Measurements from ENCODE around the gene XG.
A peak's percentile ranks its signal among the peaks of the same experiment; 100 is the strongest.
"Not testable (repeated sequence)": the region's sequence is repeated elsewhere in the genome, so short reads cannot be mapped to it uniquely, and the experiment has no call there.

Gene XG
- 0 to 0.49 (median 0) reads per million in 9 experiments for total RNA-seq

GRCh38 chrX:2751874-2752300, at the start of gene XG:
XG (plus strand) TSS chrX:2752040; CDS start chrX:2752275, 235 bp downstream.
- ATAC-seq (replicated peaks); DNase-seq; H3K36me3 Mint-ChIP-seq (ENCODE audit: insufficient read depth); H3K27me3 Mint-ChIP-seq; H3K4me3 Mint-ChIP-seq; H3K4me1 Mint-ChIP-seq (ENCODE audit: low read depth in 2 of 2); H3K9me3 Mint-ChIP-seq: not testable (repeated sequence)
- peak within 1 kb of the TSS in 1 of 2 donors; percentile 17 for H3K27ac Mint-ChIP-seq

GRCh38 chrX:2703991-2704369, 47.9 kb upstream of the XG start:
- H3K4me1 Mint-ChIP-seq (ENCODE audit: low read depth in 2 of 2) = peaks cover 76 to 86% of the 10 kb centered on the region in 2 donors
- H3K27me3 Mint-ChIP-seq = no peaks in the 10 kb centered on the region
- H3K27ac Mint-ChIP-seq = peak overlapping the region; percentile 85 to 96
- DNase-seq (no peak), ATAC-seq (replicated peaks) (peak; percentile 18)
- peaks cover 44% of the 10 kb centered on the region for H3K36me3 Mint-ChIP-seq (ENCODE audit: insufficient read depth)
- peak overlapping the region; percentile 61 to 73 for H3K4me3 Mint-ChIP-seq
- H3K9me3 Mint-ChIP-seq = no peaks in the 10 kb centered on the region

- H3K27me3 Mint-ChIP-seq = no peaks in the 10 kb centered on the region
- peaks cover 36% of the 10 kb centered on the region for H3K36me3 Mint-ChIP-seq (ENCODE audit: insufficient read depth)
- H3K9me3 Mint-ChIP-seq = no peaks in the 10 kb centered on the region
- H3K27ac Mint-ChIP-seq = peak overlapping the region; percentile 94 to 96
- DNase-seq (no peak), ATAC-seq (replicated peaks) (no peak)
- H3K4me3 Mint-ChIP-seq = peak overlapping the region; percentile 61 to 73
- peaks cover 77 to 88% of the 10 kb centered on the region in 2 donors for H3K4me1 Mint-ChIP-seq (ENCODE audit: low read depth in 2 of 2)
Observed at GRCh38 chrX:2705046-2705832, 46.6 kb upstream of the XG start.

- peaks cover 42% of the 10 kb centered on the region for H3K36me3 Mint-ChIP-seq (ENCODE audit: insufficient read depth)
- H3K4me1 Mint-ChIP-seq (ENCODE audit: low read depth in 2 of 2) = peaks cover 63 to 83% of the 10 kb centered on the region in 2 donors
- peak overlapping the region; percentile 73 to 79 for H3K4me3 Mint-ChIP-seq
- peak; percentile 69 for ATAC-seq (replicated peaks)
- peak overlapping the region; percentile 94 to 96 for H3K27ac Mint-ChIP-seq
- peak; percentile 47 to 53 (median 50) for DNase-seq
- no peaks in the 10 kb centered on the region for H3K9me3 Mint-ChIP-seq
- no peaks in the 10 kb centered on the region for H3K27me3 Mint-ChIP-seq
Observed at GRCh38 chrX:2707334-2707760, 44.5 kb upstream of the XG start.

GRCh38 chrX:2708021-2708420, 43.8 kb upstream of the XG start:
- H3K27ac Mint-ChIP-seq = peak overlapping the region; percentile 94 to 96
- H3K36me3 Mint-ChIP-seq (ENCODE audit: insufficient read depth) = peaks cover 42% of the 10 kb centered on the region
- peak overlapping the region; percentile 73 to 79 for H3K4me3 Mint-ChIP-seq
- peaks cover 60 to 76% of the 10 kb centered on the region in 2 donors for H3K4me1 Mint-ChIP-seq (ENCODE audit: low read depth in 2 of 2)
- H3K27me3 Mint-ChIP-seq = no peaks in the 10 kb centered on the region
- H3K9me3 Mint-ChIP-seq = no peaks in the 10 kb centered on the region
- DNase-seq = no peak
- ATAC-seq (replicated peaks) = no peak

- Mint-ChIP-seq H3K9me3 (no peaks in the 10 kb centered on the region), H3K27me3 (no peaks in the 10 kb centered on the region), H3K27ac (peak overlapping the region; percentile 94 to 96), H3K4me1 (ENCODE audit: low read depth in 2 of 2) (peaks cover 58 to 70% of the 10 kb centered on the region in 2 donors), H3K4me3 (peak overlapping the region; percentile 73 to 79), H3K36me3 (ENCODE audit: insufficient read depth) (peaks cover 44% of the 10 kb centered on the region)
- ATAC-seq (replicated peaks) = no peak
- DNase-seq = no peak
Observed at GRCh38 chrX:2708592-2709188, 43.1 kb upstream of the XG start.

- Mint-ChIP-seq H3K27ac (peak overlapping the region; percentile 92 to 94), H3K4me1 (ENCODE audit: low read depth in 2 of 2) (peaks cover 52 to 66% of the 10 kb centered on the region in 2 donors), H3K4me3 (peak overlapping the region; percentile 79 to 80), H3K36me3 (ENCODE audit: insufficient read depth) (peaks cover 40% of the 10 kb centered on the region), H3K27me3 (no peaks in the 10 kb centered on the region), H3K9me3 (no peaks in the 10 kb centered on the region)
- DNase-seq (no peak), ATAC-seq (replicated peaks) (no peak)
Observed at GRCh38 chrX:2709556-2709955, 42.3 kb upstream of the XG start.

- H3K4me1 Mint-ChIP-seq (ENCODE audit: low read depth in 2 of 2) = peaks cover 48 to 66% of the 10 kb centered on the region in 2 donors
- no peaks in the 10 kb centered on the region for H3K9me3 Mint-ChIP-seq
- H3K36me3 Mint-ChIP-seq (ENCODE audit: insufficient read depth) = peaks cover 40% of the 10 kb centered on the region
- ATAC-seq (replicated peaks) = peak; percentile 57
- H3K4me3 Mint-ChIP-seq = peak overlapping the region; percentile 79 to 80
- no peak for DNase-seq
- H3K27me3 Mint-ChIP-seq = no peaks in the 10 kb centered on the region
- H3K27ac Mint-ChIP-seq = peak overlapping the region; percentile 92 to 94
Observed at GRCh38 chrX:2710041-2710840, 41.6 kb upstream of the XG start.

GRCh38 chrX:2711441-2711840, 40.4 kb upstream of the XG start:
- H3K4me1 Mint-ChIP-seq (ENCODE audit: low read depth in 2 of 2) = peaks cover 50 to 68% of the 10 kb centered on the region in 2 donors

GRCh38 chrX:2712428-2712827, 39.4 kb upstream of the XG start:
- H3K36me3 Mint-ChIP-seq (ENCODE audit: insufficient read depth) = peaks cover 51% of the 10 kb centered on the region
- H3K27ac Mint-ChIP-seq = peak overlapping the region in 1 of 2 donors; percentile 92
- no peaks in the 10 kb centered on the region for H3K9me3 Mint-ChIP-seq
- DNase-seq (no peak), ATAC-seq (replicated peaks) (no peak)
- H3K27me3 Mint-ChIP-seq = no peaks in the 10 kb centered on the region
- H3K4me3 Mint-ChIP-seq = no peak overlapping the region
- peaks cover 46 to 68% of the 10 kb centered on the region in 2 donors for H3K4me1 Mint-ChIP-seq (ENCODE audit: low read depth in 2 of 2)

More at GRCh38 chrX:2711441-2711840, 40.4 kb upstream of the XG start:
- H3K27ac Mint-ChIP-seq = peak overlapping the region; percentile 19 to 92
- peaks cover 44% of the 10 kb centered on the region for H3K36me3 Mint-ChIP-seq (ENCODE audit: insufficient read depth)
- no peaks in the 10 kb centered on the region for H3K9me3 Mint-ChIP-seq
- ATAC-seq (replicated peaks) (no peak), DNase-seq (no peak)
- no peaks in the 10 kb centered on the region for H3K27me3 Mint-ChIP-seq
- no peak overlapping the region for H3K4me3 Mint-ChIP-seq

GRCh38 chrX:2712890-2713840, 38.7 kb upstream of the XG start:
- Mint-ChIP-seq H3K4me1 (ENCODE audit: low read depth in 2 of 2) (peaks cover 39 to 66% of the 10 kb centered on the region in 2 donors), H3K4me3 (no peak overlapping the region), H3K36me3 (ENCODE audit: insufficient read depth) (peaks cover 53% of the 10 kb centered on the region), H3K27ac (peak overlapping the region in 1 of 2 donors; percentile 92), H3K9me3 (no peaks in the 10 kb centered on the region), H3K27me3 (no peaks in the 10 kb centered on the region)
- ATAC-seq (replicated peaks) (no peak), DNase-seq (no peak)

GRCh38 chrX:2714551-2714950, 37.3 kb upstream of the XG start:
- H3K36me3 Mint-ChIP-seq (ENCODE audit: insufficient read depth) = peaks cover 61% of the 10 kb centered on the region
- H3K4me1 Mint-ChIP-seq (ENCODE audit: low read depth in 2 of 2) = peaks cover 25 to 59% of the 10 kb centered on the region in 2 donors
- ATAC-seq (replicated peaks) (no peak), DNase-seq (no peak)
- H3K4me3 Mint-ChIP-seq = peak overlapping the region in 1 of 2 donors; percentile 28
- peak overlapping the region; percentile 18 to 92 for H3K27ac Mint-ChIP-seq
- H3K9me3 Mint-ChIP-seq = no peaks in the 10 kb centered on the region
- H3K27me3 Mint-ChIP-seq = no peaks in the 10 kb centered on the region

All from effector memory CD8-positive, alpha-beta T cell (primary cell).